ENCODE measurements around the gene RNU5D-1. TPM values are rescaled to one million over a fixed set of nuclear protein-coding genes. Genes with fewer than 3 reads are reported as not detected.
A peak's percentile ranks its signal among the peaks of the same experiment; 100 is the strongest.

The RNU5D-1 gene
- total and polyA plus RNA-seq, 2 of the 13 experiments (the other 11 are each of a cell fraction or from before 2014, with no cell fraction given), result 165 TPM; not detected in 1

DNA sequence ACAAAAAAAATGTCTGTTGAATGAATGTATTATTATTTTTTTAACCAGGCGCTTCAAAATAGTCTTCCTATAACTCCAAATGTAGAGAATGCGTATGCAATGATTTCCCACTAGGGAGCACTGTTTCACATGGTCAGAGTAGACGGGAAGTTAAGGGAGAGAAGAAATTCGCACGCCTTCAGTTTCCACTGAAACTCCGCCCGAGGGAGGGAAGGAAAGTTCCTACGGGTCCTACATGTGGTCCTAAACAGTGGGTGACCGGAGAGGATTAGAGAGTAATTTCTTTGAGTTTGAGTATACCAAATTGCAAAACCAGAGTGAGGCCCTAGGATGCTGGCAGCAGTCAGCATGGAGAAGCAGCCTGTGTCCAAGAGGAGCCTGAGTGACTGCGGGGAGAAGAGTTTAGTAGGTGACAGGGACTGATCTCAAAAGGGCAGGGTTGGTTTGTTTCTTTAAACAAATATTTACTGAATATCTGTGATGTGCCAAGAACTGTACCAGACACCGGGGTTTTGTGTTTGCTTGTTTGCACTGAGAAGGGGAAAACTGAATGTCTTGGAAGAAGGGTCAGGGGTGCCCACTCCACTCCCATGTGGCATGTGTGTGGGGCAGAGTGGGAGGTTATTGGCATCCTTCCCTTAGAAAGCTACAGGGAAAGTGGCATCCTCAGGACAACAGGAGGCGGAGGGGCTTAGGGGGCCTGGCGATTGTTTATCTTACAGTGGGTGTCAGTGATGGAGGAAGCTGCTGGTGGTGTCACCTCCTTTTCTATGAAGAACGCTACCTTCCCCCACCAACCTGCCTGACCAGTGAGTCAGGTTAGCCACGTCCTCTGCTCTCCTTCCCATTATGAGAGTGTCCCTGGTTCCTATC, 22.8 kb downstream of the RNU5D-1 start (continued):
- TF ChIP-seq, protein P1, sequence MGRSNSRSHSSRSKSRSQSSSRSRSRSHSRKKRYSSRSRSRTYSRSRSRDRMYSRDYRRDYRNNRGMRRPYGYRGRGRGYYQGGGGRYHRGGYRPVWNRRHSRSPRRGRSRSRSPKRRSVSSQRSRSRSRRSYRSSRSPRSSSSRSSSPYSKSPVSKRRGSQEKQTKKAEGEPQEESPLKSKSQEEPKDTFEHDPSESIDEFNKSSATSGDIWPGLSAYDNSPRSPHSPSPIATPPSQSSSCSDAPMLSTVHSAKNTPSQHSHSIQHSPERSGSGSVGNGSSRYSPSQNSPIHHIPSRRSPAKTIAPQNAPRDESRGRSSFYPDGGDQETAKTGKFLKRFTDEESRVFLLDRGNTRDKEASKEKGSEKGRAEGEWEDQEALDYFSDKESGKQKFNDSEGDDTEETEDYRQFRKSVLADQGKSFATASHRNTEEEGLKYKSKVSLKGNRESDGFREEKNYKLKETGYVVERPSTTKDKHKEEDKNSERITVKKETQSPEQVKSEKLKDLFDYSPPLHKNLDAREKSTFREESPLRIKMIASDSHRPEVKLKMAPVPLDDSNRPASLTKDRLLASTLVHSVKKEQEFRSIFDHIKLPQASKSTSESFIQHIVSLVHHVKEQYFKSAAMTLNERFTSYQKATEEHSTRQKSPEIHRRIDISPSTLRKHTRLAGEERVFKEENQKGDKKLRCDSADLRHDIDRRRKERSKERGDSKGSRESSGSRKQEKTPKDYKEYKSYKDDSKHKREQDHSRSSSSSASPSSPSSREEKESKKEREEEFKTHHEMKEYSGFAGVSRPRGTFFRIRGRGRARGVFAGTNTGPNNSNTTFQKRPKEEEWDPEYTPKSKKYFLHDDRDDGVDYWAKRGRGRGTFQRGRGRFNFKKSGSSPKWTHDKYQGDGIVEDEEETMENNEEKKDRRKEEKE (IDR thresholded peaks at IDR 0.05), result no peak
- TF ChIP-seq ZNF670 (CRISPR knock-in tag; IDR thresholded peaks at IDR 0.05; ENCODE audit: borderline replicate concordance), result no peak
- peak; percentile 23; the same call in 1 of the 2 replicates for TF ChIP-seq KDM6A (CRISPR knock-in tag; IDR thresholded peaks at IDR 0.05; ENCODE audit: low read depth)
- TF ChIP-seq ZSCAN31 (CRISPR knock-in tag; IDR thresholded peaks at IDR 0.05; ENCODE audit: low read depth), result no peak
- 0 out of 2 replicates have a peak, but pooled peaks have one; percentile 45 for TF ChIP-seq ZNF136 (CRISPR knock-in tag; IDR thresholded peaks at IDR 0.05; ENCODE audit: low read depth)
- TF ChIP-seq, protein P2, sequence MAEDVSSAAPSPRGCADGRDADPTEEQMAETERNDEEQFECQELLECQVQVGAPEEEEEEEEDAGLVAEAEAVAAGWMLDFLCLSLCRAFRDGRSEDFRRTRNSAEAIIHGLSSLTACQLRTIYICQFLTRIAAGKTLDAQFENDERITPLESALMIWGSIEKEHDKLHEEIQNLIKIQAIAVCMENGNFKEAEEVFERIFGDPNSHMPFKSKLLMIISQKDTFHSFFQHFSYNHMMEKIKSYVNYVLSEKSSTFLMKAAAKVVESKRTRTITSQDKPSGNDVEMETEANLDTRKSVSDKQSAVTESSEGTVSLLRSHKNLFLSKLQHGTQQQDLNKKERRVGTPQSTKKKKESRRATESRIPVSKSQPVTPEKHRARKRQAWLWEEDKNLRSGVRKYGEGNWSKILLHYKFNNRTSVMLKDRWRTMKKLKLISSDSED (CRISPR knock-in tag; IDR thresholded peaks at IDR 0.05), result no peak
- TF ChIP-seq, protein P3, sequence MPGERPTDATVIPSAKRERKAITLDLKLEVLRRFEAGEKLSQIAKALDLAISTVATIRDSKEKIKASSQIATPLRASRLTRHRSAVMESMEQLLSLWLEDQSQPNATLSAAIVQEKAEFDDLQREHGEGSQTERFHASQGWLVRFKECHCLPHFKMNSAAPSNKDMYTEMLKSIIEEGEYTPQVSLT (CRISPR knock-in tag; IDR thresholded peaks at IDR 0.05; ENCODE audit: borderline replicate concordance, low read depth), result no peak
- no peak for TF ChIP-seq MXI1 (IDR thresholded peaks at IDR 0.05; ENCODE audit: borderline replicate concordance, low read depth, low read length)
- no peak for TF ChIP-seq ZNF121 (CRISPR knock-in tag; IDR thresholded peaks at IDR 0.05)
- TF ChIP-seq, protein P4, sequence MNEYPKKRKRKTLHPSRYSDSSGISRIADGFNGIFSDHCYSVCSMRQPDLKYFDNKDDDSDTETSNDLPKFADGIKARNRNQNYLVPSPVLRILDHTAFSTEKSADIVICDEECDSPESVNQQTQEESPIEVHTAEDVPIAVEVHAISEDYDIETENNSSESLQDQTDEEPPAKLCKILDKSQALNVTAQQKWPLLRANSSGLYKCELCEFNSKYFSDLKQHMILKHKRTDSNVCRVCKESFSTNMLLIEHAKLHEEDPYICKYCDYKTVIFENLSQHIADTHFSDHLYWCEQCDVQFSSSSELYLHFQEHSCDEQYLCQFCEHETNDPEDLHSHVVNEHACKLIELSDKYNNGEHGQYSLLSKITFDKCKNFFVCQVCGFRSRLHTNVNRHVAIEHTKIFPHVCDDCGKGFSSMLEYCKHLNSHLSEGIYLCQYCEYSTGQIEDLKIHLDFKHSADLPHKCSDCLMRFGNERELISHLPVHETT (CRISPR knock-in tag; conservative IDR thresholded peaks at IDR 0.05), result no peak

Measured in HepG2 (cell line).